Uterus (tissue), 4 donors: ENCODE results near the gene SZT2. TPM values are rescaled to one million over a fixed set of nuclear protein-coding genes. Genes with fewer than 3 reads are reported as not detected.

Source experiments
- DNase-seq, 2 donors: peaks; one replicate each; pipeline ENCODE4 v3.0.0-alpha.2; 2019 to 2020
- H3K27ac ChIP-seq, 2 donors: fragments of 200-600 bp; sonication (generic); 1 replicate in 1 of 2; 2 replicates in 1 of 2; pipeline ENCODE4 v1.5.1; 2016 to 2018
- H3K27me3 ChIP-seq, 2 donors: fragments of 200-600 bp; sonication (generic); one replicate each; pipeline ENCODE4 v1.5.1; 2018 to 2019; ENCODE audit warnings: control low read depth in 1 of 2
- H3K36me3 ChIP-seq, 2 donors: fragments of 200-600 bp; sonication (generic); one replicate each; pipeline ENCODE4 v1.5.1; 2019; ENCODE audit warnings: control low read depth in 1 of 2
- H3K4me1 ChIP-seq, 2 donors: fragments of 200-600 bp; sonication (generic); one replicate each; pipeline ENCODE4 v1.5.1; 2018 to 2019; ENCODE audit warnings: control low read depth in 1 of 2
- H3K4me3 ChIP-seq, 2 donors: fragments of 200-600 bp; sonication (generic); 1 replicate in 1 of 2; 2 replicates in 1 of 2; pipeline ENCODE4 v1.5.1; 2018 to 2019; ENCODE audit warnings: mild to moderate bottlenecking in 1 of 2
- H3K9me3 ChIP-seq, 2 donors: fragments of 200-600 bp; sonication (generic); one replicate each; pipeline ENCODE4 v1.5.1; 2019; ENCODE audit warnings: control low read depth in 1 of 2
- CTCF ChIP-seq, 4 experiments: fragments of 200-600 bp in 2 of 4; fragments of 450-650 bp in 2 of 4; sonication (generic) in 2 of 4; IDR thresholded peaks; one replicate each; pipeline ENCODE4 v1.5.1; 2016 to 2019; ENCODE audit warnings: antibody characterized with exemption in 4 of 4, mild to moderate bottlenecking in 2 of 4, moderate library complexity in 1 of 4
- POLR2A ChIP-seq, 2 donors: fragments of 450-650 bp; IDR thresholded peaks; one replicate each; pipeline ENCODE4 v1.6.1; 2016; ENCODE audit warnings: antibody characterized with exemption in 2 of 2, mild to moderate bottlenecking in 1 of 2, moderate library complexity in 1 of 2
- intact Hi-C: fragments of 100-400 bp; cut with DNase I; formaldehyde crosslinking; loops from one replicate; pipeline ENCODE4 v1.15.1; 2023; ENCODE audit warnings: low total_unique reads
- total RNA-seq, 4 donors: library from RNA; depleted of rRNA in 3 of 4; stranded (reverse); fragments of >200 nt in 3 of 4; gene quantifications; one replicate each; pipeline versions ENCODE4 v1.1.0 to v1.2.4, GENCODE V29; 2014 to 2023
- donor health status: DM: yes; HTN: yes; CAD: no.

SZT2 gene
- total RNA-seq, 4 donors from 2014 or later = 15.6 to 128 (median 31.0) TPM

GRCh38 chr1:43414634-43415223 lies 25.0 kb downstream of the SZT2 start:
- Histone ChIP-seq H3K4me1 (no peaks in the 10 kb centered on the region), H3K4me3 (no peak overlapping the region), H3K27ac (no peak overlapping the region), H3K36me3 (no peaks in the 10 kb centered on the region), H3K9me3 (no peaks in the 10 kb centered on the region), H3K27me3 (no peaks in the 10 kb centered on the region)
- peak in 1 of 2 donors; percentile 53 for DNase-seq
- TF ChIP-seq CTCF (IDR thresholded peaks at IDR 0.05) (peak; percentile 50 to 63 (median 56)), POLR2A (IDR thresholded peaks at IDR 0.05) (no peak)
- intact Hi-C loops = loop anchor here (10.0 kb wide), 1 partner anchor 190 kb away; no protein-coding TSS in a partner anchor

- no peak overlapping the region for H3K4me3 ChIP-seq
- no peaks in the 10 kb centered on the region for H3K27me3 ChIP-seq
- no peaks in the 10 kb centered on the region for H3K4me1 ChIP-seq
- no peaks in the 10 kb centered on the region for H3K36me3 ChIP-seq
- DNase-seq = no peak
- H3K9me3 ChIP-seq = no peaks in the 10 kb centered on the region
- H3K27ac ChIP-seq = no peak overlapping the region
- TF ChIP-seq CTCF (IDR thresholded peaks at IDR 0.05) (no peak), POLR2A (IDR thresholded peaks at IDR 0.05) (no peak)
- intact Hi-C loops = loop anchor here (10.0 kb wide), 1 partner anchor 191 kb away; no protein-coding TSS in a partner anchor
Observed at GRCh38 chr1:43415901-43416300, 26.2 kb downstream of the SZT2 start.

- intact Hi-C loops = loop anchor here (10.0 kb wide), 1 partner anchor 194 kb away; no protein-coding TSS in a partner anchor
- Histone ChIP-seq H3K4me1 (no peaks in the 10 kb centered on the region), H3K27ac (no peak overlapping the region), H3K36me3 (no peaks in the 10 kb centered on the region), H3K27me3 (no peaks in the 10 kb centered on the region), H3K4me3 (no peak overlapping the region), H3K9me3 (no peaks in the 10 kb centered on the region)
- TF ChIP-seq POLR2A (IDR thresholded peaks at IDR 0.05) (no peak), CTCF (IDR thresholded peaks at IDR 0.05) (no peak)
- no peak for DNase-seq
Observed at GRCh38 chr1:43418858-43419257, 29.2 kb downstream of the SZT2 start.

GRCh38 chr1:43419627-43420425 lies 30.1 kb downstream of the SZT2 start:
- intact Hi-C loops = loop anchor here (10.0 kb wide), 1 partner anchor 195 kb away; no protein-coding TSS in a partner anchor
- no peaks in the 10 kb centered on the region for H3K9me3 ChIP-seq
- no peak for DNase-seq
- no peaks in the 10 kb centered on the region for H3K27me3 ChIP-seq
- TF ChIP-seq CTCF (IDR thresholded peaks at IDR 0.05) = no peak
- no peak for TF ChIP-seq POLR2A (IDR thresholded peaks at IDR 0.05)
- H3K4me1 ChIP-seq = no peaks in the 10 kb centered on the region
- no peak overlapping the region for H3K27ac ChIP-seq
- no peaks in the 10 kb centered on the region for H3K36me3 ChIP-seq
- no peak overlapping the region for H3K4me3 ChIP-seq

GRCh38 chr1:43420874-43421273 lies 31.2 kb downstream of the SZT2 start:
- Histone ChIP-seq H3K27ac (no peak overlapping the region), H3K4me1 (no peaks in the 10 kb centered on the region), H3K9me3 (no peaks in the 10 kb centered on the region), H3K36me3 (no peaks in the 10 kb centered on the region), H3K27me3 (no peaks in the 10 kb centered on the region), H3K4me3 (no peak overlapping the region)
- TF ChIP-seq CTCF (IDR thresholded peaks at IDR 0.05) = no peak
- TF ChIP-seq POLR2A (IDR thresholded peaks at IDR 0.05) = no peak
- DNase-seq = no peak
- intact Hi-C loops = no loop called here
